ENCODE results near the gene RAB3B.
A peak's percentile ranks its signal among the peaks of the same experiment; 100 is the strongest.

Gene RAB3B

GRCh38 chr1:51997974-51998382 is 7.5 kb upstream of the RAB3B start:
- Histone ChIP-seq H3K27ac (ENCODE audit: insufficient read depth, low read length, poor library complexity, severe bottlenecking) (no peak overlapping the region), H3K36me3 (ENCODE audit: control insufficient read depth, insufficient read depth, low read length) (no peaks in the 10 kb centered on the region), H3K4me1 (ENCODE audit: control insufficient read depth, insufficient read depth, low read length, poor library complexity, severe bottlenecking) (no peaks in the 10 kb centered on the region), H3K9me3 (ENCODE audit: control insufficient read depth, low read length) (no peaks in the 10 kb centered on the region), H3K27me3 (replicated peaks; ENCODE audit: control insufficient read depth, insufficient read depth, low read length, poor library complexity, severe bottlenecking) (no peaks in the 10 kb centered on the region), H3K4me3 (ENCODE audit: insufficient read depth, low read depth, low read length, poor library complexity, severe bottlenecking) (no peak overlapping the region)
- DNase-seq, result no peak

GRCh38 chr1:51989582-51990477 is 670 bp downstream of the RAB3B start:
- H3K27me3 ChIP-seq (replicated peaks; ENCODE audit: control insufficient read depth, insufficient read depth, low read length, poor library complexity, severe bottlenecking), result no peaks in the 10 kb centered on the region
- no peaks in the 10 kb centered on the region for H3K36me3 ChIP-seq (ENCODE audit: control insufficient read depth, insufficient read depth, low read length)
- peak overlapping the region; percentile 68 for H3K4me3 ChIP-seq (ENCODE audit: insufficient read depth, low read depth, low read length, poor library complexity, severe bottlenecking)
- no peaks in the 10 kb centered on the region for H3K4me1 ChIP-seq (ENCODE audit: control insufficient read depth, insufficient read depth, low read length, poor library complexity, severe bottlenecking)
- H3K9me3 ChIP-seq (ENCODE audit: control insufficient read depth, low read length), result no peaks in the 10 kb centered on the region
- H3K27ac ChIP-seq (ENCODE audit: insufficient read depth, low read length, poor library complexity, severe bottlenecking), result no peak overlapping the region
- DNase-seq, result no peak

GRCh38 chr1:51988254-51988653 is 2.2 kb downstream of the RAB3B start:
- H3K4me3 ChIP-seq (ENCODE audit: insufficient read depth, low read depth, low read length, poor library complexity, severe bottlenecking), result no peak overlapping the region
- no peak overlapping the region for H3K27ac ChIP-seq (ENCODE audit: insufficient read depth, low read length, poor library complexity, severe bottlenecking)
- no peaks in the 10 kb centered on the region for H3K4me1 ChIP-seq (ENCODE audit: control insufficient read depth, insufficient read depth, low read length, poor library complexity, severe bottlenecking)
- no peak for DNase-seq
- H3K36me3 ChIP-seq (ENCODE audit: control insufficient read depth, insufficient read depth, low read length), result no peaks in the 10 kb centered on the region
- no peaks in the 10 kb centered on the region for H3K9me3 ChIP-seq (ENCODE audit: control insufficient read depth, low read length)
- H3K27me3 ChIP-seq (replicated peaks; ENCODE audit: control insufficient read depth, insufficient read depth, low read length, poor library complexity, severe bottlenecking), result no peaks in the 10 kb centered on the region

GRCh38 chr1:51986718-51987117 is 3.8 kb downstream of the RAB3B start:
- no peak for DNase-seq
- Histone ChIP-seq H3K9me3 (ENCODE audit: control insufficient read depth, low read length) (no peaks in the 10 kb centered on the region), H3K27ac (ENCODE audit: insufficient read depth, low read length, poor library complexity, severe bottlenecking) (no peak overlapping the region), H3K27me3 (replicated peaks; ENCODE audit: control insufficient read depth, insufficient read depth, low read length, poor library complexity, severe bottlenecking) (no peaks in the 10 kb centered on the region), H3K4me1 (ENCODE audit: control insufficient read depth, insufficient read depth, low read length, poor library complexity, severe bottlenecking) (no peaks in the 10 kb centered on the region), H3K4me3 (ENCODE audit: insufficient read depth, low read depth, low read length, poor library complexity, severe bottlenecking) (no peak overlapping the region), H3K36me3 (ENCODE audit: control insufficient read depth, insufficient read depth, low read length) (no peaks in the 10 kb centered on the region)

- no peak overlapping the region for H3K27ac ChIP-seq (ENCODE audit: insufficient read depth, low read length, poor library complexity, severe bottlenecking)
- no peaks in the 10 kb centered on the region for H3K4me1 ChIP-seq (ENCODE audit: control insufficient read depth, insufficient read depth, low read length, poor library complexity, severe bottlenecking)
- no peaks in the 10 kb centered on the region for H3K27me3 ChIP-seq (replicated peaks; ENCODE audit: control insufficient read depth, insufficient read depth, low read length, poor library complexity, severe bottlenecking)
- no peaks in the 10 kb centered on the region for H3K36me3 ChIP-seq (ENCODE audit: control insufficient read depth, insufficient read depth, low read length)
- DNase-seq, result no peak
- no peak overlapping the region for H3K4me3 ChIP-seq (ENCODE audit: insufficient read depth, low read depth, low read length, poor library complexity, severe bottlenecking)
- no peaks in the 10 kb centered on the region for H3K9me3 ChIP-seq (ENCODE audit: control insufficient read depth, low read length)
Measured at GRCh38 chr1:51982161-51982560, 8.3 kb downstream of the RAB3B start.

GRCh38 chr1:51981555-51981954 is 8.9 kb downstream of the RAB3B start:
- Histone ChIP-seq H3K27me3 (replicated peaks; ENCODE audit: control insufficient read depth, insufficient read depth, low read length, poor library complexity, severe bottlenecking) (no peaks in the 10 kb centered on the region), H3K36me3 (ENCODE audit: control insufficient read depth, insufficient read depth, low read length) (no peaks in the 10 kb centered on the region), H3K4me1 (ENCODE audit: control insufficient read depth, insufficient read depth, low read length, poor library complexity, severe bottlenecking) (no peaks in the 10 kb centered on the region), H3K4me3 (ENCODE audit: insufficient read depth, low read depth, low read length, poor library complexity, severe bottlenecking) (no peak overlapping the region), H3K9me3 (ENCODE audit: control insufficient read depth, low read length) (no peaks in the 10 kb centered on the region), H3K27ac (ENCODE audit: insufficient read depth, low read length, poor library complexity, severe bottlenecking) (no peak overlapping the region)
- DNase-seq, result no peak

GRCh38 chr1:51978099-51978498 is 12.4 kb downstream of the RAB3B start:
- H3K9me3 ChIP-seq (ENCODE audit: control insufficient read depth, low read length), result no peaks in the 10 kb centered on the region
- H3K4me3 ChIP-seq (ENCODE audit: insufficient read depth, low read depth, low read length, poor library complexity, severe bottlenecking), result no peak overlapping the region
- H3K27ac ChIP-seq (ENCODE audit: insufficient read depth, low read length, poor library complexity, severe bottlenecking), result no peak overlapping the region
- no peak for DNase-seq
- no peaks in the 10 kb centered on the region for H3K27me3 ChIP-seq (replicated peaks; ENCODE audit: control insufficient read depth, insufficient read depth, low read length, poor library complexity, severe bottlenecking)
- no peaks in the 10 kb centered on the region for H3K4me1 ChIP-seq (ENCODE audit: control insufficient read depth, insufficient read depth, low read length, poor library complexity, severe bottlenecking)
- H3K36me3 ChIP-seq (ENCODE audit: control insufficient read depth, insufficient read depth, low read length), result no peaks in the 10 kb centered on the region

- DNase-seq, result no peak
- Histone ChIP-seq H3K36me3 (ENCODE audit: control insufficient read depth, insufficient read depth, low read length) (no peaks in the 10 kb centered on the region), H3K27ac (ENCODE audit: insufficient read depth, low read length, poor library complexity, severe bottlenecking) (no peak overlapping the region), H3K9me3 (ENCODE audit: control insufficient read depth, low read length) (no peaks in the 10 kb centered on the region), H3K27me3 (replicated peaks; ENCODE audit: control insufficient read depth, insufficient read depth, low read length, poor library complexity, severe bottlenecking) (no peaks in the 10 kb centered on the region), H3K4me1 (ENCODE audit: control insufficient read depth, insufficient read depth, low read length, poor library complexity, severe bottlenecking) (no peaks in the 10 kb centered on the region), H3K4me3 (ENCODE audit: insufficient read depth, low read depth, low read length, poor library complexity, severe bottlenecking) (no peak overlapping the region)
Measured at GRCh38 chr1:51976846-51977602, 13.5 kb downstream of the RAB3B start.

- no peaks in the 10 kb centered on the region for H3K4me1 ChIP-seq (ENCODE audit: control insufficient read depth, insufficient read depth, low read length, poor library complexity, severe bottlenecking)
- no peak overlapping the region for H3K4me3 ChIP-seq (ENCODE audit: insufficient read depth, low read depth, low read length, poor library complexity, severe bottlenecking)
- H3K27me3 ChIP-seq (replicated peaks; ENCODE audit: control insufficient read depth, insufficient read depth, low read length, poor library complexity, severe bottlenecking), result no peaks in the 10 kb centered on the region
- H3K27ac ChIP-seq (ENCODE audit: insufficient read depth, low read length, poor library complexity, severe bottlenecking), result no peak overlapping the region
- DNase-seq, result no peak
- H3K36me3 ChIP-seq (ENCODE audit: control insufficient read depth, insufficient read depth, low read length), result no peaks in the 10 kb centered on the region
- H3K9me3 ChIP-seq (ENCODE audit: control insufficient read depth, low read length), result no peaks in the 10 kb centered on the region
Measured at GRCh38 chr1:51973587-51974474, 16.7 kb downstream of the RAB3B start.
